ENCODE measurements around the gene DPP8.
A peak's percentile ranks its signal among the peaks of the same experiment; 100 is the strongest.
"Not testable (repeated sequence)": the region's sequence is repeated elsewhere in the genome, so short reads cannot be mapped to it uniquely, and the experiment has no call there.

Gene DPP8

DNA sequence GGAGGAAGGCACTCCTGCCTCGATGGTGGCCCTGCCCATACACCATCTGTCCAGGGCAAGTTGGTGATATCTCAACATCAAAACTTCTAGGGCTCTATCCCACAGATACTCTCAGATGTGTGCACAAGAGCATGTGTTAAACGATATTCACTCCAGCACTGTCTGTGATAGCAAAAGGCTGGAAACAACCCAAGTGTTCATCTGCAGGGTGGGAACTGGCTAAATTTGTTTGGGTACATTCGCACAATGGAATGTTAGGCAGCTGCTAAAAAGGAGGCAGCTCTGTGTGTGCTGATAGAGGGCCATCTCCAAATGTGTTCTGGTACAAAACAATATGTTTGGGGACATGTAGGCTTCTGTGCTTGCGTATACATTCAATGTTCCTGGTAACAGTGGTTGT lies 114.5 kb downstream of the DPP8 start:
- no peak for DNase-seq (ENCODE audit: low spot score)

DNA sequence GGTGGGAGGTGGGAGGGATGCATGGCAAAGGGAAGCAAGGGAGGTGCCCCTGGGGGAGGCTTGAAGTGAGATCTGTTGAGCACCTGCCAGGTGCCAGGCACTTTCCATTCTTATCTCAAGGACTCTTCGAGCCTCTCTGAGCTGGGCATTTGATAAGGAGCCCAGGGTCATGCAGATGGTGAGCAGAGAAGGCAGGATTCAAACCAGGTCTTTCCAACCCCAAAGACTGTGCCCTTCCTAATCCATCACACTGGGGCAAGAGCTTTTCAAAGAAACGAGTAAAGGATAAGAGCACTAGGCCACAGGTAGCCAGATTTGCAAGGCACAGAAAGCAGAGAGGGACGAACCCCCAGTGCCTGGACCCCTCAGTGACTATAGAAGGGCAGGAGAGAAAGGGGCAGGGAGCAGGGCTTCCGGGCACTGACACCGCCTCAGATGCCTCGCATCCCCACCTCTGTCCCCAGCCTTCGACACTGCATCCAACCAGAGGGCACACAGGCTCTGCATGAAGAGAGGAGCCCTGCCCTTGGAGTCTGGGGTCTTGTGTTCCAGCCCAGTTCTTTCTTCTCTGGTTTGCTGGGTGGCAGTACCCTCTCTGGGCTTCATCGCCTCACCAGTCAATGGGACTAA lies 115.8 kb downstream of the DPP8 start:
- DNase-seq (ENCODE audit: low spot score) = no peak

DNA sequence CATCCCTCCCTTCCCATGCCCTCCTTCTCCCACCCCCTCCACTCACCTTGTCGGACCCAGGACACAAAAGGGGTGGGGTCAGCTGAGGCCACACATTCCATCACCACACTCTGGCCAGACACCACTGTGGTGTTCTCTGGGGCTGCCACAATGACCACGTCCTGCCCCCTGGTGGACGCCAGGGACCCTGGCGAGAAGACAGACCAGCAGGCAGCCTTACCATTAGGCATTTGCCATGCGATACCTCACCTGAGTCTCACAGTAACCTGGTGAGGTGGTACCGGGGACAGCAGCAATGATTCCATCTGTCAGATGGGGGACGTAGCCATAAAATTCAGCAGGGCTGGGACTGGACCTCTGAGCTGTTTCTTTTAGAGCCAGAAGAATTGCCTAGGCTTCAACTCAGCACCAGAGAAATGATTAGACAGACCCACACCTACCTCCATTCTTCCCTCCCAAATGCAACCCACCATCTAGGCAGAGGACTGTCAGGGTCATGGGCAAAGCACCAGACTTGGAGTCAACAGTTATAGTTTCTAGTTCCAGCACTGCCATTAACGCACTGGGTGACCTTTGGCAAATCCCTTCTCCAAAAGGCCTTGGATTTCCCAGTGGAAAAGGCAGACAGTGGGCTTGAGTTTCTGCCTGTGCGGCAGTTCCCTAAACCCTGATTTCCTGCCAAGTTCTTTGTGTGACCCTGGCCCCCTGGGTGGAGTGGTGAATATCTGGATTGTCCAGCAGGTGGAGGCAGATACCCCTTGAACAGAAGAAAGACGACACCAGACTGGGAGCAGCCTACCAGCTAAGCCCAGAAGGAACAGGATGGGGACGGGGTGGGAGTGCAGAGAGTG lies 116.5 kb downstream of the DPP8 start:
- DNase-seq (ENCODE audit: low spot score) = peak; percentile 88

DNA sequence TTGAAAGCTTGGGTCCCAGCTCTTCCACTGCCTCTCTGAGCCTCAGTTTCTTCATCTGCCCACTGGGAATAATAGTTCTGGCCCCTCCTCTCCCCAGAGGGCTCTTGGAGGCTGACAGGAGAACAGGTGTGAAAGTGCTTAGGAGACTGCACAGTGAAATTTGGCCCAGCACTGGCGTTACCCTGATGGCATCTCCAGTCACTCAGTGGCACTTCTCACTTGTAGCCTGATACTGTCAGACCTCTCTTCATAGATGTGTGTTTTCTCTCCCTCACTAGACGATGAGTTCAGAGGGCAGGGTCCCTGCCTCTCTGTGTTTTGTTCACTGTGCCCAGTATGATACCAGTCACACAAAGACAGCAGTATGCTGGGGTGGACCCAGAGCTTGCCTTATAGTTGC lies 117.5 kb downstream of the DPP8 start:
- DNase-seq (ENCODE audit: low spot score) = no peak

DNA sequence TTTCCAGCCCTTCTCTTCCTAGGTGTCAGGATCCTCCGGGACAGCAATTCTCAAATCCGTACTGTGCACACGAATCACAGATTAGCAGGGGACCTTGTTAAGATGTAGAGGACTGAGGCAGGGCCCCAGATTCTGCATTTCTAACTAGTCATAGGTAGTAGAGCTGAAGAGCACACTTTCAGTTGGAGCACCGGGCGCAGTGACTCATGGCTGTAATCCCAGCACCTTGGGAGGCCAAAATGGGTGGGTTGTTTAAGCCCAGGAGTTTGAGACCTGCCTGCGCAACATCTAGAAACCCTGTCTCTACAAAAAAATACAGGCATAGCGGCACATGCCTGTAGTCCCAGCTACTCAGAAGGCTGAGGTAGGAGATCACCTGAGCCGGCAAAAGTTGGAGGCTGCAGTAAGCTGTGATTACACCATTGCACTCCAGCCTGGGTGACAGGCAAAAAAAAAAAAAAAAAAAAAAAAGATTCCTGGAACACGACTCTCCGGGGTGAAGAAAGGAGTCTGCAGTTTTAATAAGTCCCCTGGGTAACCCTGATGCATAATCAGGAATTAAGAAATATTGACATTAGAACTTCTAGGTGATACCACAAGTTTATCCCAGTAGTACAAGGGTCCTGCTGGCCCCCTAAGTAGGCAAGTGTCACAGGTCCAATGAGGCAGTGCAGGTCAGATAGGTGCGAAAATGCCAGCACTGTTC lies 118.3 kb downstream of the DPP8 start:
- DNase-seq (ENCODE audit: low spot score) = no peak

DNA sequence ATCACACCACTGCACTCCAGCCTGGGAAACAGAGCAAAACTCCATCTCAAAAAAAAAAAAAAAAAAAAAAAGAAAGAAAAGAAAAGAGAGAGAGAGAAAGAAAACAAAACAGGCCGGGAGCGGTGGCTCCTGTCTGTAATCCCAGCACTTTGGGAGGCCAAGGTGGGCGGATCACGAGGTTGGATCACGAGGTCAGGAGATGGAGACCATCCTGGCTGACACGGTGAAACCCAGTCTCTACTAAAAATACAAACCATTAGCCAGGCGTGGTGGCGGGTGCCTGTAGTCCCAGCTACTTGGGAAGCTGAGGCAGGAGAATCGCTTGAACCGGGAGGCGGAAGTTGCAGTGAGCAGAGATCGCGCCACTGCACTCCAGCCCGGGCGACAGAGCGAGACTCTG lies 119.0 kb downstream of the DPP8 start:
- not testable (repeated sequence) for DNase-seq (ENCODE audit: low spot score)

DNA sequence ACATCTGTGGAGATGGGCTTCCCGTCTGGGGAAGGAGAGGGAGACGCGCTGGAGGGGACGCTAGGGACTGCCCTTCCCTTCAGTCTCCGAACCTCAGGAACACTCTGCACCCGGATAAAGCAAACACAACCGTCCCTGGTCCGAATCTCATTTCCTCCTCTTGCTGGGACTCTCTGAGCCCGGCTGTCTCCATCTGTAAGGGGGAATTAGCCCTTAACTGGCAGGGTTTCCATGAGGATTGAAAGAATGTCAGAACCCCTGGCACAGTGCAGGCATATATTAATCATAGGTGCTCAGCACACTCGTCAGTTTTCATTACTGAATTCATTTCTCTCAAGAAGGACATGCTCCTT lies 120.5 kb downstream of the DPP8 start:
- no peak for DNase-seq (ENCODE audit: low spot score)

DNA sequence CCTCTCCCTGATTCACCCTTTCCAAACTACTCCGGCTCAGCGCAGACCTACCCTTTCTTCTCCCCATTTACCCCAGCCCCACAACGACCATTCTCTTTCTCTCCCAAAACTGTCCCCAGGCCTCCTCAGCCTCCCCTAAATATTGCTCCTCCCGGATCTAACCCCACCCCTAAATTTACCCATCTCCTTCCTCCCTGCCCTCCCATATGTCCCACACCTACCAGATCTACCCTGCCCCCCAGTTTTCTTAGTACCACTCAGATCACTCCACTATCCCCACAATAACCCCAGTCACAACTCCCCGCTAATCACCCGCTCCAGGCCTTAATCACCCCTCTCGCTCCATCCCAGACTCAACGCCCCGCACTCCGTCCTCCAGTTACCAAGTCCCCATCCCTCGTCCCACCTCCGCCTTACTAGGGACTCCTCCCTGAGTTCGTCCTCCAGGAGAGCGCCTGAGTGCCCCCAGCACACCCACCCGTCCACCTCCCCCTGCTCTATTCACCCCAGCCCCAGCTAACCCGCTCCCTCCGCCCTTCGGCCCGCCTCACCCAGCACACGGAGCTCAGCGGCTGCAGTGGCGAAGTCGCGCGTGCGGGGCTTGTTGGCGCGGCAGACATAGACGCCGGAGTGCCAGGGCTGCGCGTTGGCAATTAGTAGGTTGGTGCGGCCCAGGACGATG lies 121.1 kb downstream of the DPP8 start:
- no peak for DNase-seq (ENCODE audit: low spot score)

DNA sequence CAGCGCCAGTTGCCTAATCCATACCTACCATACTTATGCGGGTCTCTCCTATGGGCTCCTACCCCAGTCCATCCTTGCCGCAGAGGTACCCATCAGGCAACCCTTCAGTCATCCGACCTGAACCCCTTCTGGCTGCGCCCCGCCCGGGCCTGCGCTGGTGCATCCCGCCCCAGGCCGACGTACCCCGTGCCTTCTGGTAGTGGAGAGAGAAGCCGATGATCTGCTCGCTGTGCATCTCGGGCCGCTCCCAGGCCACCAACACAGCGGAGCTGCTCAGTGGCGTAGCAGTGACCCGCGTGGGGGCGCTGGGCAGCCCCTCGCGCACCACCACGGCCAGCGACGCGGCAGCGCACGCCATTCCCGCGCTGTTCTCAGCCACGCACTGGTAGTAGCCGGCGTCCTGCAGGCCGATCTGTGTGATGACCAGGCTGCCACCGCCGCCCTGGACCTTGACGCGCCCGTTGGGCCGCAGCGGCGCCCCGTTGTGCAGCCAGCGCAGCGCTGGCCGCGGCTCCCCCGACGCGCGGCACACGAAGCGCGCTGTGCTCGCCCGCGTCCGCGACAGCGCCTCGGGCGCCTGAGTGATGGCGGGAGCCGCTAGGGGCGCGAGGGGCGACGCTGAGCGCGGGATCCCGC lies 121.8 kb downstream of the DPP8 start:
- no peak for DNase-seq (ENCODE audit: low spot score)

DNA sequence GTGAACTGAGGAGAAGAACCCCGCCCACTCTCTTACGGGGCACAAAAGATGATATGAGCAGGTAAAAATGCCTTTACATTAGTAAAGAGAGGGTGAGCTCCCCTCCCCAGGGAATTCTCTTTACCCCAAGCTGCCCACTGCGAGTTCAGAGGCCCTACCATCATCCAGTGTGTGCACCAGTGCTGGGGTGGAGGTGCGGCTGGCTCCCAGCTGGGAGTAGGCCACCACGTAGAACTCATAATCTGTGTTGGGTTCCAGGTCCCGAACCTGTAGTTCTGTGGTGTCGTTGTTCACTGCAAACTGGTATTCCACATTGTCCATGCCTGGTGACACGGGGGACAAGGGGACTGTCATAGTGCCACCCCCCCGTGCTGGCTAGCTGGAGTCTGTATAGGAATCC lies 122.6 kb downstream of the DPP8 start:
- no peak for DNase-seq (ENCODE audit: low spot score)

DNA sequence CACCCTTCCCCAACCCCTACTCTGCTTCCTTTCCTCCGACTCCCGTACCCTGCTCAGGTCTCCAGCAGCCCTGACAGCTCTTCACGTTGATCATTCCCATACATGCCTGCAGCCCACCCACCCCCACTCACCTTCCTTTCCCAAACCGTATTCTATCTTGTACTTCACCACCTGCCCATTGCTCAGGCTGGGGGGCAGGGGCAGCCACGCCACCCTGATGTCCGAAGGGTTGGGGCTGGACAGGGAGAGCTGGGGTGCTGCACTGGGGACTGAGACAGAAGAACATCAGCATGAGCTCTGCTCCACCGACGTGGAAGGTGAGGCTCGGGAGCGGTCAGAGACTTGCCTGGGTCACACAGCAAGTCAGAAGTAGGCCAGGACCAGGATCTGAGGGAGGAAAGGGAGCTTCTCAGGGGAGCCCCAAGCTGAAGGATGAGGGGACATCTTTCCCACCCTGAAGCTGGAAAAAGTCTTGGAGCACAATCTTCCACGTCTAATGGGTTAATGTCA lies 123.2 kb downstream of the DPP8 start:
- no peak for DNase-seq (ENCODE audit: low spot score)

DNA sequence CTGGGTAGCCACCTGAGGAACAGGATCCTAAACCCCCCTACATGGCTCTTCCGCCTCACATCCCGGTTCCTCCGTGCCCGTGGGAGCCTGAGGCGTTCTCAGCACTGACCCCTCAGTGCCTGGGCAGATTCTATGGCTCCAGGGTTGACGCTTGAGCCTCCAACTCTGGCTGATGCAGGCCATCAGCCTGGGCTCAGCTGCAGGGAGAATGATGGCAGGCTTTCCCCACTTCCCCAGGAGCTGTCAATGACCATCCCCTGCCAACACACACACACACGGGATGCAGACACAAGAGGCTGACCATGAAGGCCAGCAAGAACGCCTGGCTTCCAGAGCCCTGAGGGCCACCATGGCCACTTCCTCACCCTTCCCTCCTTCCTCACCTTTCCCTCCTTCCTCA lies 123.9 kb downstream of the DPP8 start:
- DNase-seq (ENCODE audit: low spot score) = no peak

DNA sequence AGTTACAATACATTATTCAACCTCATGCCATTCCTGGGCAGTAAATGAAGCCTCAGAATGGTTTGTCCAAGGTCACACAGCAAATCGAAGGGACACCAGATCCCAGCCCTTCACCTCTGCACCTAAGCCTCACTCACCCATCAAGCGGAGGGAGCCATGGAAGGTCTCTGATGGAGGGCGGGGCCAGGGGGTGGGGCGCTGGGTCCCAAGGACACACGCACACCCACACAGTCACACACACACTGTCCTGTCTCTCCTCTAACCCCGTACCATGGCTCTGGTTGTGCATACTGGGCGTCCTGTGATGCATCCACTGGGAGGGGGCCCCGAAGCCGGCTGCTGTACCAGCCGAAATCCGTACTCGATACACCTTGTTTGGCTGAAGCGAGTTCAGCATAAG lies 124.4 kb downstream of the DPP8 start:
- no peak for DNase-seq (ENCODE audit: low spot score)

Measured in hepatic stellate cell (primary cell).